NCI-H146 (cell line): Measurements from ENCODE around the gene NIPBL.
"Not testable (repeated sequence)": the region's sequence is repeated elsewhere in the genome, so short reads cannot be mapped to it uniquely, and the experiment has no call there.

ENCODE experiments used
- DNase-seq: peaks from one replicate; lab custom pipeline; 2025; lab: John Stamatoyannopoulos, UW

The NIPBL gene

GRCh38 chr5:36949593-36949992 lies 73.0 kb downstream of the NIPBL start:
- DNase-seq = no peak

- DNase-seq = no peak
These were observed 74.3 kb downstream of the NIPBL start for GRCh38 chr5:36950586-36951457.

- DNase-seq = no peak
These were observed 76.5 kb downstream of the NIPBL start for GRCh38 chr5:36953043-36953442.

- no peak for DNase-seq
These were observed 81.5 kb downstream of the NIPBL start for GRCh38 chr5:36957953-36958537.

GRCh38 chr5:36958612-36959011 lies 82.0 kb downstream of the NIPBL start:
- no peak for DNase-seq

GRCh38 chr5:36965179-36965578 lies 88.6 kb downstream of the NIPBL start:
- DNase-seq = no peak

GRCh38 chr5:36969700-36970395 lies 93.3 kb downstream of the NIPBL start:
- no peak for DNase-seq

GRCh38 chr5:36978196-36978595 lies 101.6 kb downstream of the NIPBL start:
- no peak for DNase-seq

GRCh38 chr5:36982146-36982545 lies 105.6 kb downstream of the NIPBL start:
- DNase-seq = no peak

- DNase-seq = no peak
These were observed 108.8 kb downstream of the NIPBL start for GRCh38 chr5:36985387-36985786.

- DNase-seq = no peak
These were observed 111.8 kb downstream of the NIPBL start for GRCh38 chr5:36988396-36988795.

GRCh38 chr5:36998578-36998977 lies 122.0 kb downstream of the NIPBL start:
- no peak for DNase-seq

- no peak for DNase-seq
These were observed 125.7 kb downstream of the NIPBL start for GRCh38 chr5:37002176-37002751.

- DNase-seq = no peak
These were observed 128.7 kb downstream of the NIPBL start for GRCh38 chr5:37005252-37005651.

- DNase-seq = no peak
These were observed 129.5 kb downstream of the NIPBL start for GRCh38 chr5:37005946-37006540.

- not testable (repeated sequence) for DNase-seq
These were observed 136.6 kb downstream of the NIPBL start for GRCh38 chr5:37013181-37013580.

GRCh38 chr5:37014321-37014720 lies 137.8 kb downstream of the NIPBL start:
- no peak for DNase-seq

GRCh38 chr5:37015795-37016666 lies 139.5 kb downstream of the NIPBL start:
- DNase-seq = no peak

GRCh38 chr5:37028910-37029309 lies 152.3 kb downstream of the NIPBL start:
- DNase-seq = no peak

GRCh38 chr5:37029436-37029835 lies 152.9 kb downstream of the NIPBL start:
- no peak for DNase-seq

- no peak for DNase-seq
These were observed 158.4 kb downstream of the NIPBL start for GRCh38 chr5:37034955-37035354.
